H9 (cell line): Measurements from ENCODE around the gene CAPN8. TPM values are rescaled to one million over a fixed set of nuclear protein-coding genes. Genes with fewer than 3 reads are reported as not detected.

Experiments used
- DNase-seq: peaks from one replicate; pipeline ENCODE4 v3.0.0-alpha.2; 2017
- H2AFZ ChIP-seq: one replicate; pipeline ENCODE4 v1.6.1; 2013; ENCODE audit warnings: mild to moderate bottlenecking, low read length, control low read depth, moderate library complexity
- H2AK5ac ChIP-seq: 2 replicates; pipeline ENCODE4 v1.6.1; 2013; ENCODE audit warnings: low read length, control low read depth, mixed read lengths; ENCODE audit not compliant: insufficient read length
- H2BK120ac ChIP-seq: one replicate; pipeline ENCODE4 v1.6.1; 2013; ENCODE audit warnings: low read depth, mild to moderate bottlenecking, low read length, control low read depth, inconsistent platforms; ENCODE audit not compliant: poor library complexity, severe bottlenecking
- H2BK12ac ChIP-seq: 2 replicates; pipeline ENCODE4 v1.6.1; 2013; ENCODE audit warnings: low read length, control low read depth, mixed read lengths, low read depth; ENCODE audit not compliant: insufficient read length
- H2BK15ac ChIP-seq: 2 replicates; pipeline ENCODE4 v1.6.1; 2013; ENCODE audit warnings: low read depth, low read length, control low read depth
- H2BK20ac ChIP-seq: one replicate; pipeline ENCODE4 v1.6.1; 2013; ENCODE audit warnings: low read depth, mild to moderate bottlenecking, low read length, control low read depth, inconsistent platforms; ENCODE audit not compliant: poor library complexity, severe bottlenecking
- H2BK5ac ChIP-seq: 2 replicates; pipeline ENCODE4 v1.6.1; 2013; ENCODE audit warnings: low read length, control low read depth, mixed read lengths; ENCODE audit not compliant: insufficient read length
- H3K14ac ChIP-seq: 2 replicates; pipeline ENCODE4 v1.6.1; 2013; ENCODE audit warnings: low read length, control low read depth; ENCODE audit not compliant: insufficient read depth
- H3K18ac ChIP-seq: 2 replicates; pipeline ENCODE4 v1.6.1; 2013; ENCODE audit warnings: low read depth, mild to moderate bottlenecking, mixed read lengths, low read length, control low read depth; ENCODE audit not compliant: insufficient read length
- H3K23ac ChIP-seq: 2 replicates; pipeline ENCODE4 v1.6.1; 2013; ENCODE audit warnings: low read length, control low read depth, mixed read lengths, low read depth; ENCODE audit not compliant: insufficient read length
- H3K23me2 ChIP-seq: 2 replicates; pipeline ENCODE4 v1.6.1; 2013; ENCODE audit warnings: low read depth, mild to moderate bottlenecking, mixed read lengths, low read length, control low read depth; ENCODE audit not compliant: insufficient read length, poor library complexity, severe bottlenecking
- H3K27ac ChIP-seq: 2 replicates; pipeline ENCODE4 v1.5.1; 2013; ENCODE audit warnings: low read length, control low read depth, mixed read lengths, low read depth; ENCODE audit not compliant: insufficient read length
- H3K27me3 ChIP-seq: 2 replicates; pipeline ENCODE4 v1.6.1; 2013; ENCODE audit warnings: low read length, control low read depth, inconsistent platforms; ENCODE audit not compliant: insufficient read depth
- H3K4ac ChIP-seq: 2 replicates; pipeline ENCODE4 v1.6.1; 2013; ENCODE audit warnings: low read depth, mild to moderate bottlenecking, control low read depth, inconsistent platforms, low read length, moderate library complexity
- H3K4me1 ChIP-seq: 2 replicates; pipeline ENCODE4 v1.6.1; 2013; ENCODE audit warnings: low read length, control low read depth, inconsistent platforms; ENCODE audit not compliant: insufficient read depth
- H3K4me2 ChIP-seq: 2 replicates; pipeline ENCODE4 v1.6.1; 2013; ENCODE audit warnings: low read length, control low read depth, mixed read lengths; ENCODE audit not compliant: insufficient read length, insufficient read depth
- H3K56ac ChIP-seq: 2 replicates; pipeline ENCODE4 v1.6.1; 2013; ENCODE audit warnings: low read depth, mild to moderate bottlenecking, mixed read lengths, low read length, control low read depth; ENCODE audit not compliant: insufficient read length
- H3K79me1 ChIP-seq: 2 replicates; pipeline ENCODE4 v1.6.1; 2013; ENCODE audit warnings: low read depth, mild to moderate bottlenecking, moderate library complexity, low read length, control low read depth, inconsistent platforms; ENCODE audit not compliant: insufficient read depth, poor library complexity, severe bottlenecking
- H3K79me2 ChIP-seq: 2 replicates; pipeline ENCODE4 v1.6.1; 2013; ENCODE audit warnings: low read length, control low read depth, inconsistent platforms; ENCODE audit not compliant: insufficient read depth
- H3K9ac ChIP-seq: 2 replicates; pipeline ENCODE4 v1.6.1; 2013; ENCODE audit warnings: low read length, control low read depth, mixed read lengths; ENCODE audit not compliant: insufficient read length; ENCODE audit errors: extremely low read depth
- H3K9me3 ChIP-seq: one replicate; pipeline ENCODE4 v1.6.1; 2013; ENCODE audit warnings: low read depth, low read length, inconsistent platforms; ENCODE audit not compliant: control insufficient read depth
- H3T11ph ChIP-seq: one replicate; pipeline ENCODE4 v1.6.1; 2013; ENCODE audit warnings: mild to moderate bottlenecking, low read length, control low read depth, inconsistent platforms
- H4K20me1 ChIP-seq: one replicate; pipeline ENCODE4 v1.6.1; 2013; ENCODE audit not compliant: control insufficient read depth, insufficient read length, insufficient read depth
- H4K5ac ChIP-seq: 2 replicates; pipeline ENCODE4 v1.6.1; 2013; ENCODE audit warnings: low read depth, mild to moderate bottlenecking, mixed read lengths, low read length, control low read depth; ENCODE audit not compliant: insufficient read length
- H4K8ac ChIP-seq: replicated peaks from 2 replicates; pipeline ENCODE4 v1.6.1; 2013; ENCODE audit warnings: low read length, control low read depth, mixed read lengths, low read depth; ENCODE audit not compliant: insufficient read length
- H4K91ac ChIP-seq: 2 replicates; pipeline ENCODE4 v1.6.1; 2013; ENCODE audit warnings: low read depth, mild to moderate bottlenecking, moderate library complexity, mixed read lengths, low read length, control low read depth; ENCODE audit not compliant: insufficient read length
- H3K27ac Mint-ChIP-seq, 3 experiments: 2 replicates in 2 of 3; 3 replicates in 1 of 3; pipeline ENCODE4 v1.8.0; 2020 to 2021; ENCODE audit warnings: mixed read lengths in 3 of 3, mild to moderate bottlenecking in 1 of 3, moderate library complexity in 1 of 3
- H3K27me3 Mint-ChIP-seq: 2 replicates; pipeline ENCODE4 v1.8.0; 2021; ENCODE audit warnings: low read depth, mild to moderate bottlenecking, moderate library complexity, mixed read lengths
- H3K36me3 Mint-ChIP-seq, 3 experiments: 2 replicates in 2 of 3; 3 replicates in 1 of 3; pipeline ENCODE4 v1.8.0; 2020 to 2021; ENCODE audit warnings: low read depth in 3 of 3, mixed read lengths in 3 of 3; ENCODE audit not compliant: insufficient read depth in 1 of 3
- H3K4me1 Mint-ChIP-seq, 2 experiments: 2 replicates each; pipeline ENCODE4 v1.8.0; 2020; ENCODE audit warnings: mixed read lengths in 2 of 2
- H3K4me3 Mint-ChIP-seq, 2 experiments: 2 replicates in 1 of 2; 3 replicates in 1 of 2; pipeline ENCODE4 v1.8.0; 2020 to 2021; ENCODE audit warnings: mild to moderate bottlenecking in 2 of 2, mixed read lengths in 2 of 2, moderate library complexity in 1 of 2
- H3K9me3 Mint-ChIP-seq, 2 experiments: 2 replicates in 1 of 2; 3 replicates in 1 of 2; pipeline ENCODE4 v1.8.0; 2020; ENCODE audit warnings: mild to moderate bottlenecking in 2 of 2, mixed read lengths in 2 of 2, moderate library complexity in 1 of 2
- CTCF ChIP-seq: fragments of 200-600 bp; sonication (generic); conservative IDR thresholded peaks from 3 replicates; pipeline ENCODE4 v1.8.0; 2021; ENCODE audit warnings: antibody characterized with exemption, mild to moderate bottlenecking
- WGBS: extraction: QIAGEN DNeasy Blood & Tissue Kit; methylation state at CpG from one replicate; pipeline ENCODE4 v1.1.7; 2013; ENCODE audit warnings: missing lambda C conversion rate, low lambda C conversion rate, mixed read lengths; ENCODE audit not compliant: insufficient read length; ENCODE audit errors: extremely low coverage; 5-methylcytosine and 5-hydroxymethylcytosine counted together
- total RNA-seq: library from RNA; stranded (reverse); gene quantifications from 2 replicates; pipeline ENCODE4 v1.2.1, GENCODE V29; 2021

CAPN8 gene
- total RNA-seq, 1 experiment from 2014 or later, result not detected

GRCh38 chr1:223534677-223535076 lies 130.8 kb downstream of the CAPN8 start:
- H3K79me1 ChIP-seq, result no peaks in the 10 kb centered on the region
- no peaks in the 10 kb centered on the region for H4K20me1 ChIP-seq
- H3K9me3 ChIP-seq, result no peaks in the 10 kb centered on the region
- WGBS, result no CpG with 5 or more reads among the region's 3 CpGs
- no peak overlapping the region for H4K91ac ChIP-seq
- no peak overlapping the region for H3K27ac ChIP-seq
- H2AK5ac ChIP-seq, result no peak overlapping the region
- no peaks in the 10 kb centered on the region for H3K79me2 ChIP-seq
- H2AFZ ChIP-seq, result no peak overlapping the region
- no peak overlapping the region for H2BK20ac ChIP-seq
- Mint-ChIP-seq H3K4me3 (no peak overlapping the region), H3K27ac (no peak overlapping the region), H3K27me3 (peaks cover 5% of the 10 kb centered on the region), H3K4me1 (peaks cover 9 to 10% of the 10 kb centered on the region in 2 experiments), H3K9me3 (no peaks in the 10 kb centered on the region), H3K36me3 (no peaks in the 10 kb centered on the region)
- H3K23ac ChIP-seq, result no peak overlapping the region
- H2BK5ac ChIP-seq, result no peak overlapping the region
- H3K9ac ChIP-seq, result no peak overlapping the region
- DNase-seq, result no peak
- no peak overlapping the region for H4K8ac ChIP-seq
- no peak overlapping the region for H2BK15ac ChIP-seq
- no peak overlapping the region for H3K14ac ChIP-seq
- no peak overlapping the region for H3K4ac ChIP-seq
- H3K27me3 ChIP-seq, result no peaks in the 10 kb centered on the region
- no peak overlapping the region for H3T11ph ChIP-seq
- no peak overlapping the region for H3K4me2 ChIP-seq
- H3K4me1 ChIP-seq, result no peaks in the 10 kb centered on the region
- H4K5ac ChIP-seq, result no peak overlapping the region
- no peak overlapping the region for H3K56ac ChIP-seq
- TF ChIP-seq CTCF, result no peak
- H2BK12ac ChIP-seq, result no peak overlapping the region
- H3K18ac ChIP-seq, result no peak overlapping the region
- H2BK120ac ChIP-seq, result no peak overlapping the region
- H3K23me2 ChIP-seq, result no peaks in the 10 kb centered on the region
